GM19193 (cell line): ENCODE data around the gene ZNF407.

Experiments used
- POLR2A ChIP-seq: IDR thresholded peaks from 4 replicates; pipeline ENCODE4 v1.6.1; 2011; ENCODE audit not compliant: insufficient read depth, insufficient read length; ENCODE audit errors: extremely low read depth

Gene ZNF407

DNA sequence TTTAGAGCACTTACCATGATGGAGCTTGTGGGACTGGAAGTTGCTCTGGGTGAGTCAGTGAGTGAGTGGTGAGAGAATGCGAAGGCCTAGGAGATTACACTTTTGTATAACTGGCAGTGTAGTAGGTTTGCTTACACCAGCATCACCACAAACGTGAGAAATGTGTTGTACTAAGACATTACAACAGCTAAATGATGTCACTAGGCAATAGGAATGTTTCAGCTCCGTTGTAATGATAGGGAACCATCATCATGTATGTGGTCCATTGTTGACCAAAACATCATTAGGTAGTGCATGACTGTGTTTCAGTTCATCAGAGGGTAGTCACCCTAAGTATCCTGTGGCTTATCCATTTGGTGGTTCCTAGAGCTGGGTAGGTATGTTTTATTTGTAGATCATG, 11.9 kb downstream of the ZNF407 start:
- no peak for TF ChIP-seq POLR2A

DNA sequence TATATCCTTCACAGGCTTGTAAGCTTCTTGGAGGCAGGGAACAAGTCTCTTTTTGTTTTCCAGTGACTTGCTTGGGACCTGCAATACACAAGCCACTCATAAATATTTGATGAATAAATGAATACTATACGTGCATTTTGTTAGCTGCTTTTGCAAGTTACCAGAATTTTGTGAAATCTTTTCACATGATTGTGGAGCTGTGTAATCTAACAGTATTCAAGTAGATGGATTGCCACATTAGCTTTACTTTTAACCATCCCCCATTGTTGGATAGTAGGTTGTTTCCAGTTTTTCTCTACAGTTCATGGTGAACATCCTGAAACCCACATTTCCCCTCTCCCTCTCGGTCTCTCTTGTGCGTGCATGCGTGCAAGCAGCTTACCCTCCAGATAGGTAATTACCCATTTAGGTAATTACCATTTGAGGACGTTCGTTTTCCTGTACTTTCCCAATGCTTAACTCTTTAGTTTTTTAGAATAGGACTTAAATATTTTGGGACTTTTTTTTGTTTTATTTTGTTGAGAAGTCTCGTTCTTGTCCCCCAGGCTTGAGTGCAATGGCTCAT, 12.5 kb downstream of the ZNF407 start:
- no peak for TF ChIP-seq POLR2A

DNA sequence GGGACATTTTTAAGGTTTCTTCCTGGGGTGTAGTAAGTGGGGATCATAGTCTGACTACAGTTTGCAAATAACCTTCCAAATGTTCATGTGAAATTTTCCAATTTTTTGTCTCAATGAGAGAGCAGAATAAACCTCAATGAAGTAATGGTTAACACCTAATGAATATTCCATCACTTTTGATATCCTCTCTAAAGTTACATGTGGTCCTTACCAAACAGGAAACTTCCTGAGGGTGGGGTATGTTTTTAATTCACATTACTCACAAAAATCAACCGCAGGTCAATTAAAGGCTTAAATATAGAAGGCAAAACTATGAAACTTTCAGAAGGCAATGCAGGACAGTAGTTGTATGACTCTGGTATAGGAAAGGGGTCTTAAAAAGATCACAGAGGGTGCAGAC, 13.2 kb downstream of the ZNF407 start:
- TF ChIP-seq POLR2A, result no peak

DNA sequence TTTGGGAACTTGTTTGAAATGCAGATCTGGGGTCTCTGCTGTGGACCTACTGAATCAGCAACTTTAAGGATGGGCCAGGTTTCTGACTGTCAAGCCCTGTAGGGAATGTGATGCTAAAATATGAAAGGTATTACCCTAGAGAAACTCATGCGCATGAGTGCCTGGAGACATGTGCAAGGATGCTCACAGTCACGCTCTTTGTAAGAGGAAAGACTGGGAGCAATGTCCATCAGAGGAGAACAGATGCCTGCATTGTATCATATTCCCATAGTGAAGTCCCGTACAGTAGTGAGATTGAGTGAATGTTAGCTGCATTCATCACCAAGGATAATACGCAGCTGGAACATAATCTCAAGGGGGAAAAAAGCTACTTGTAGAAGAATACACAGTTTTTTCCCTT, 14.1 kb downstream of the ZNF407 start:
- TF ChIP-seq POLR2A, result no peak

DNA sequence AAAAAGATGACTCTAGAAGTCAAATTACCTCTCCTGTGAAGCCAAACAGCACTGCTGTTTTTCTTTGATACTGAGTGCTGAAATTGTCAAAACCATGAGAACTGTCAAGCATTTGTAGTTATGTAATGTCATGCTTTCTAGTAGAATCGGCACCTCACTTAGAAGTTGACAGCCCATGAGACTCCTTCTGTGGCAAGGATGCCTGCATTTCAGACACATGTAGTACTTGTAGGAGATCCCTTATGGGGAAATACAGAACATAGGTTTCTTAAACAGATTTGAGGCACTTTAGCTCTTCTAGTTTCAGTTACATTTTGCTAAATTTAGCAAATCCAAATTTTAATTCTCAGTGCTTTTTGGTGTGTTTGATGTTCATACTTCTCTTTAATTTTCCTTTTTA, 15.7 kb downstream of the ZNF407 start:
- no peak for TF ChIP-seq POLR2A

DNA sequence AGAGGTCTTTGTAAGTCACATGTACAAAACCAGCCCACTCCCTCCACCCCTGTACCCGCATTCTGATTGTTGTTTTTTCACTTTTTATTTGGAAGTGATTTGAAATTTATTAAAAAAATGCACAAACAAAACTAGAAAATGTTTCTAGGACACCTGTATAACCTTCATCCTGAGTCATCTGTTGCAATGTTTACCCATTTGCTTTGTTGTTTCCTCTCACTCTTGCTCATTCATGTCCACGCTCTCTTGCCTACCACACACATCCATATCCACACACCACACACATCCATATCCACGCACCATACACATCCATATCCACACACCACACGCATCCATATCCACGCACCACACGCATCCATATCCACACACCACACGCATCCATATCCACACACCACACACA, 18.8 kb downstream of the ZNF407 start:
- no peak for TF ChIP-seq POLR2A

DNA sequence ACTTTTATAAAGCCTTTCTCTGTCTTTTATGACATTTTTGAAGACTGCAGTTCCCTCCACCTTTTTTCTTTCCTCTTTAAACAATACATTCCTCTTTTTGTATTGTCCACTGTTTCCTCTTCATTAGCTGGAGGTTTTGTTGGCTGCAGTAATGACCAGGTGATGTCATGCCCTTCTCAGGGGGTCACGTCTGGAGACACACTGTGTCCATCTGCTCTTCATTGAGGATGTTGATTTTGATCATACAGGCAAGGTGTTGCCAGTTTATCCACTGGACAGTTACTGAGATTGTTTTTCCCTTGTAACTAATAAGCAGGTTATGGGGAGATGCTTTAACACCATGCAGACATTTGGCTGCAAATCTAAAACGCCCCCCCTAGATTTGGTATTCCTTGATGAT, 19.8 kb downstream of the ZNF407 start:
- TF ChIP-seq POLR2A, result no peak

DNA sequence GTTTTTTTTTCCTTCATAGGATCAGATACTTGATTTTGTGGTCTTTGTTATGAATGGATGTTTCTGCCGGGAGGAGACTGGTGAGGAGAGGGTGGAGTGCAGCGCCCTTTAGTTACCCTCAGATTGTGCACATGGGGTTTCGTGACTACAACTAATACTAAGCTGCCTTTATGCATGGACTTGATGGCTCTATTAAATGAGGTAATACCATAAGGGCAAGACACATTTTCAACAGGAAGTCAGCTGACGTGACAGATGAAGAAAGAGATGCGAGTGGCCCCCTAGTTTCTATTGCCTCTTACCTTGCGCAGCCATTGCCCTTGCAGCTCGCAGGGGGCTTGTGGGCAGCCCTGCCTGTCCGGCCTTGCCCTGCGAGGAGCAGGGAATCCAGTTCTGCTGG, 24.4 kb downstream of the ZNF407 start:
- TF ChIP-seq POLR2A, result no peak

DNA sequence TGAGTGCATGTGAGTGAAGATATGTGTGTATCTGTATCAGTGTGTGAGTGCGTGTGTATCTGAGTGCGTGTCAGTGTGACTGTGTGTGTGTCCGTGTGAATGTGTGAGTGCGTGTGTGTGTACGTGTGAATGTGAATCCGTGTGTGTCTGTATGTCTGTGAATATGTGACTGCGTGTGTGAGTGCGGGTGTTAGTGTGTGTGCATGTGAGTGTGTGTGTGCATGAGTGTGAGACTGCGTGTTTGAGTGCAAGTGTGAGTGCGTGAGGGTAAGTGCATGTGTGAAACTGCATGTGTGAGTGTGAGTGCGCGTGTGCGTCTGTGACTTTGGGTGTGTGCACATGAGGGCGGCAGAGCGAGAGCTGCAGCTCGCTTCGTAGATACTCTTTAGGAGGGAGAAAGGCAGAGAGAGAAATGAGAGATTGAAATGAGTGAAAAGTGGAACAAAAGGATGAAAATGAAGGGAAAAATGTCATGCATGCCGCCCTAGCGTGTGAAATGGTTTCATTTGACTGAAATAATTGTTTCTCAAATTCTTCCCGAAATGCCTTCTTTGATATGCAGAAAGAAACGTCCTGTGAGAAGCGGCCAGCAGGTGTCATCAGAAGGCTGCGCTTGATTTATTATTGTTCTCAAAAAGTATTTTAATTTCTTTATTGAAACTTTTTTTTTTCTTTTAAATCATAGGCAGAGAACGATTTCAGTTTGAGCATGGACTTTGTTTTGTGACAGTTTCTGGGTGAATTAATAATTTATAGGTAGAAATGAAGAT, 25.6 kb downstream of the ZNF407 start:
- TF ChIP-seq POLR2A, result no peak

DNA sequence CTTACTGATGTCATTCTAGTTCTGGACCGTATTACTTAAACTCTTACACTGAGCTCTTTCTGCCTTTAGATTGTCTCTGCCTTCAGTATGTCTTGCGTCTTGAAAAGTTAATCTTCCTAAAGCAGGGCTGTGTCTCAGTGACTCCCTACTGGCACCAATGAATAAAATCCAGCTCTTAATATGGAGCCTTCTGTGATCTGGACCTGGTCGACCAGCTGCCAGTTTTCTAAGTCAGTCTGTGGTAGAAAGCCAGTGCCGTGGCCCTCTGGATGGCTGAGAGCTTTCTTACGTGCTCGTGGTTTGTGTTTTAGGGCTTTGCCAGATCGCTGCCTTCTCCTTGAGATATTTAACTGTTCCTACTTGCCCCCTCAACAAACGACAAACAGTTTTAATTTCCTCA, 26.8 kb downstream of the ZNF407 start:
- no peak for TF ChIP-seq POLR2A

DNA sequence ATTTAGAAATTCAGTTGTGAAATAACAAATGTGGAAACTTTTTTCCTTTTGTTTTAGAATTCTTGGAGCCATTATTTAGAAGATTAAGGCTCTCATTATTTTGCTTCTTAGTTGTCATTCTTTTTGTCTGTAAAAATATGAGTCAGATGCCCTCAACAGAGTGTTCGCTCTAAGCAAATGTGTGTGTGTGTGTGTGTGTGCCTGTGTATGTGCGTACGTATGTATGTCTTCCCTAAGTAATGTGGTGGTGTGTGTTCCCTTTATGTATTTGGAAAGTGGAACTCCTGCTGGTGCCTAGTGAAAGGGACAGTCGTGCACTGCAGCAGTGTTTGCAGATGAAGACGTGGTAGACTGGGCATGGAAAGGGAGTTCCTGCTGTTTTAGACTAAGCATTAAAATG, 27.5 kb downstream of the ZNF407 start:
- TF ChIP-seq POLR2A, result no peak

DNA sequence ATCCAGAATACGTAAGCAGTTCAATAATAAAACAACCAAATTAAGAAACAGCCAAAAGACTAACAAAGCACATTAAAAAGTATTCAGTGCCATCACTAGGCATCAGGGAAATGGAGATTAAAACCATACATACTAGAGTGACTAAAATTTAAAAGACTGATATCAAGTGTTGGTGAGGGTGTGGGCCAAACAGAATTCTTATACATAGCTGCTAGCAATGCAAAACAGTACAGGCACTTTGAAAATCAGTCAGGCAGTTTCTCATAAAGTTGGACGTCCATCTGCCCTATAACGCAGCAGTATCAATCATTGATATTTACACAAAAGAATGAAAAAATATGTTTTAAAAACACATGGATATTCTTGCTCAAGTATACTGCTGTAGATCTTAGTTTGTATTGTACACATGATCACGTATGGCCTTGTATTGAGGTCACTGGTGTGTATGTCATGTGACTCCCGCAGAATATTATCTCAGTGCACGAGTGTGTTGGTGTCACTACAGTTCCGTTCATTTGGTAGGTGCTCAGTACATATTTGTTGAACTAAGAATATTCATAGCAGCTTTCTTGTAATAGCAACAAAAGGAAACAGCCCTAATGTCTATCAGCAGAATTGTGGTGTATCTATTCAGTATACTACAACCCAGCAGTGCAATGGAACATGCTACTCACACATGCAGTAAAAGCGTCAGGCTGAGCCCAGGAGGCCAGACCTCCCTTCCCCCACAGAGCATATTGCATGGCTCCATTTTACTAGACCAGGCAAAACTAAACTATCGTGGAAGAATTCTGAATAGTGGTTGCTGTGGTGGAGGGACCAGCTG, 28.6 kb downstream of the ZNF407 start:
- no peak for TF ChIP-seq POLR2A

DNA sequence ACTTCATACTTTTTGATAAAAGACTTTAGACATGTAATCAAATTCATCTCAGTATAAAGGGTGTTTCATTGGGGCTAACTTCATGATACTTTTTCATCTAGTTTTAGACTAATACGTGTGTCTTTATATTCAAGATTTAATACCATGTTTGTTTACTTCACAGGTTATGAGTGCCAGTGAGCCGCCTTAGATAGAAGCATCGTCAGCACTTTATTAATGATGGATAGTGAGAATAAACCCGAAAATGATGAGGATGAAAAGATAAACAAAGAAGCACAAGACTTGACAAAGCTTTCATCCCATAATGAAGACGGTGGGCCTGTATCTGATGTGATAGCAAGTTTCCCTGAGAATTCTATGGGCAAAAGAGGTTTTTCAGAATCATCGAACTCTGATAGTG, 33.1 kb downstream of the ZNF407 start:
- no peak for TF ChIP-seq POLR2A

DNA sequence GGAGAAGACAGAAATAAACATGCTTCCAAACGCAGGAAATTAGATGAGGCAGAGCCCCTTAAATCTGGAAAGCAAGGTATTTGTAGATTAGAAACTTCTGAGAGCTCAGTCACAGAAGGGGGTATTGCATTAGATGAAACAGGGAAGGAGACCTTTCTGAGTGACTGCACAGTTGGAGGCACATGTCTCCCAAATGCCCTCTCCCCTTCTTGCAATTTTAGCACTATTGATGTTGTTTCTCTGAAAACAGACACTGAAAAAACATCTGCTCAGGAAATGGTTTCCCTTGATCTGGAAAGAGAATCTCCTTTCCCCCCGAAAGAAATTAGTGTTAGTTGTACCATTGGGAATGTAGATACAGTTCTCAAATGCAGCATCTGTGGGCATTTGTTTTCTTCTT, 33.5 kb downstream of the ZNF407 start:
- no peak for TF ChIP-seq POLR2A

DNA sequence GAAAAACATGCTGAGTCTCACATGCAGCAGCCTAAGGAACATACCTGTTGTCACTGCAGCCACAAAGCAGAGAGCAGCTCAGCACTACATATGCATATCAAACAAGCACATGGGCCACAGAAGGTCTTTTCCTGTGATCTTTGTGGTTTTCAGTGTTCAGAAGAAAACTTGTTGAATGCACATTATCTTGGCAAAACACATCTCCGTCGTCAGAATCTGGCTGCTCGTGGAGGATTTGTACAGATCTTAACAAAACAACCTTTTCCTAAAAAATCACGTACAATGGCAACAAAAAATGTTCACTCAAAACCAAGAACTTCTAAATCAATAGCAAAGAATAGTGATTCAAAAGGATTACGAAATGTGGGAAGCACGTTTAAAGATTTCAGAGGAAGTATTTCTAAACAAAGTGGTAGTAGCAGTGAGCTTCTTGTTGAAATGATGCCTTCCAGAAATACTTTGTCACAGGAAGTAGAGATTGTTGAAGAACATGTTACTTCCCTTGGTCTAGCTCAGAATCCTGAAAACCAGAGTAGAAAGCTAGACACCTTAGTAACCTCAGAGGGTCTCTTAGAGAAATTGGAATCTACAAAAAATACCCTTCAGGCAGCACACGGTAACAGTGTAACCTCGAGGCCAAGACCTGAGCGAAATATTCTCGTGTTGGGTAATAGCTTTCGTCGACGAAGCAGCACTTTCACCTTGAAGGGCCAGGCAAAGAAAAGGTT, 34.1 kb downstream of the ZNF407 start:
- TF ChIP-seq POLR2A, result no peak
